ENCODE measurements around the gene HELZ2.
"Not testable (repeated sequence)": the region's sequence is repeated elsewhere in the genome, so short reads cannot be mapped to it uniquely, and the experiment has no call there.

The HELZ2 gene

GRCh38 chr20:63612276-63612931 lies 38.4 kb upstream of the HELZ2 start:
- Histone ChIP-seq H3K27me3 (replicated peaks) (no peaks in the 10 kb centered on the region), H3K27ac (no peak overlapping the region), H3K36me3 (replicated peaks) (peaks cover 13% of the 10 kb centered on the region), H3K4me3 (ENCODE audit: low read depth, low read length) (no peak overlapping the region)
- TF ChIP-seq CTCF (IDR thresholded peaks at IDR 0.05; ENCODE audit: low read depth, low read length, missing control alignments): no peak
- no peak for DNase-seq
- in situ Hi-C loops (cut with HindIII; ENCODE audit: low pct_ligation_motif_present, low sequenced_read_pairs): no loop called here

- no peak for TF ChIP-seq CTCF (IDR thresholded peaks at IDR 0.05; ENCODE audit: low read depth, low read length, missing control alignments)
- Histone ChIP-seq H3K4me3 (ENCODE audit: low read depth, low read length) (no peak overlapping the region), H3K27ac (no peak overlapping the region), H3K36me3 (replicated peaks) (peaks cover 13% of the 10 kb centered on the region), H3K27me3 (replicated peaks) (no peaks in the 10 kb centered on the region)
- DNase-seq: no peak
- in situ Hi-C loops (cut with HindIII; ENCODE audit: low pct_ligation_motif_present, low sequenced_read_pairs): no loop called here
Measured at GRCh38 chr20:63611646-63612045, 37.6 kb upstream of the HELZ2 start.

DNA sequence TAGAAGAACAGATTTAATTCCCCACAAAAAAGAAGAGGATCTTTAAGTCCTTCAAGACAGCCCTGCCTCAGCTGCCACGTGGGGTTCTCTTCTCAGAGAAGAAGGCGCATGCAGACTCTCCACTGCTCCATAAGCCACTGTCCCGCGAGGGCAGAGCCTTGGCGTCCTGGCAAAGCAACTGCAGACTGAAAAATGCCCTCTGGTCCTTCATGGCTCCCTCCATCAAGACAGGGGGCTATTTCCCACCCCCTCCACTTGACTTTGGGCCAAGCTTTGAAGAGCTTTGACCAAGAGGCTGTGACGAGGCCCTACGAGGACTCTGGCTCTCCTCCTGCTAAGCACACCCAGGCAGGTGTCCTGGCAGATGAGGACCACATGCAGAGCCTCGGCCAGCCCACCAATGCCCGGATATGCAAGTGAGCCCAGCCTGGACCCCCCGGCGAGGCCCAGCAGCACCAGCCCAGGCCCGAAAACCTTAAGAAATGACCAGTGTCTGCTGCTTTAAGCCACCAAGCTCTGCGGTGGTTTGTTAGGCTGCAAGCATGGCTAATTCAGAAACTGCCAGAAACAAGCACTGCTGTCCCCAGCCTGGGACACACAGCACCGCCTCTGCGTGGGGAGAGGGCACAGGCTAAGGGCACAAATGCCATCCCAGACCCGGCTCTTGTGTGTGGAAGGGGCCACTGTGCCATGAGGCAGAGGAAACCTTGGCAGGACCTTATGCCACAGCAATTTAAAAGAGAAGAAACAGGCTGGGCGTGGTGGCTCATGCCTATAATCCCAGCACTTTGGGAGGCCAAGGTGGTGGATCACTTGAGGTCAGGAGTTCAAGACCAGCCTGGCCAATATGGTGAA lies 36.8 kb upstream of the HELZ2 start:
- Histone ChIP-seq H3K36me3 (replicated peaks) (peaks cover 7% of the 10 kb centered on the region), H3K27ac (no peak overlapping the region), H3K4me3 (ENCODE audit: low read depth, low read length) (no peak overlapping the region), H3K27me3 (replicated peaks) (no peaks in the 10 kb centered on the region)
- no peak for TF ChIP-seq CTCF (IDR thresholded peaks at IDR 0.05; ENCODE audit: low read depth, low read length, missing control alignments)
- in situ Hi-C loops (cut with HindIII; ENCODE audit: low pct_ligation_motif_present, low sequenced_read_pairs): no loop called here
- DNase-seq: no peak

DNA sequence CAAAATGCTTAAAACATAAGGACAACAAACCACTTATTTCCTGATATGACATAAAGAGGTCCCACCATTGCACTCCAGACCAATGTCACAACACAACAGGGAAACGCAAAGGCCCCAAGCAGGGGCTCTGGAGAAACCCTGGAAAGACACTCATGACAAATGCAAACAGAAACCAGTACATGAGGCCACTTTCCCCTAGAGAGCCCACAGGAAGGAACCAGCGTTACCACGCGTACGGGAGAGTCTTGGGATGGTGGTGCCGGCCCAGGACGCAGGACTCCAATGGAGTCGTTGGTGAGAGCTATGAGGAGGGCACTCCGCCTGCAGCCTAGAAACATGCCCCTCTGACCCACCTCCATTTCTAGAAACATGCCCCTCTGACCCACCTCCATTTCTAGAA lies 32.6 kb upstream of the HELZ2 start:
- Histone ChIP-seq H3K27me3 (replicated peaks) (no peaks in the 10 kb centered on the region), H3K4me3 (ENCODE audit: low read depth, low read length) (no peak overlapping the region), H3K27ac (no peak overlapping the region), H3K36me3 (replicated peaks) (peaks cover 11% of the 10 kb centered on the region)
- in situ Hi-C loops (cut with HindIII; ENCODE audit: low pct_ligation_motif_present, low sequenced_read_pairs): no loop called here
- no peak for DNase-seq
- TF ChIP-seq CTCF (IDR thresholded peaks at IDR 0.05; ENCODE audit: low read depth, low read length, missing control alignments): no peak

- no peak overlapping the region for H3K27ac ChIP-seq
- in situ Hi-C loops (cut with HindIII; ENCODE audit: low pct_ligation_motif_present, low sequenced_read_pairs): no loop called here
- H3K27me3 ChIP-seq (replicated peaks): no peaks in the 10 kb centered on the region
- DNase-seq: no peak
- TF ChIP-seq CTCF (IDR thresholded peaks at IDR 0.05; ENCODE audit: low read depth, low read length, missing control alignments): no peak
- peaks cover 24% of the 10 kb centered on the region for H3K36me3 ChIP-seq (replicated peaks)
- no peak overlapping the region for H3K4me3 ChIP-seq (ENCODE audit: low read depth, low read length)
Measured at GRCh38 chr20:63602321-63602720, 28.3 kb upstream of the HELZ2 start.

DNA sequence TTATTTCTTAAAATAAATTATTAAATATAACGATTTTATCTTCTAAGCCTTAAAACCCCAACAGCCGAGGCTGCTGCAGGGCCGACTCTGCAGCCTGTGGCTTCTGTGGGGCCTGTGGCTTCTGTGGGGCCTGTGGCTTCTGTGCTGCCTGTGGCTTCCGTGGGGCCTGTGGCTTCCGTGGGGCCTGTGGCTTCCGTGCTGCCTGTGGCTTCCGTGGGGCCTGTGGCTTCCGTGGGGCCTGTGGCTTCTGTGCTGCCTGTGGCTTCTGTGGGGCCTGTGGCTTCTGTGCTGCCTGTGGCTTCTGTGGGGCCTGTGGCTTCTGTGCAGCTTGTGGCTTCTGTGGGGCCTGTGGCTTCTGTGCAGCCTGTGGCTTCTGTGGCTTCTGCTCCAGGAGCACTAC lies 27.6 kb upstream of the HELZ2 start:
- DNase-seq; in situ Hi-C loops (cut with HindIII; ENCODE audit: low pct_ligation_motif_present, low sequenced_read_pairs); H3K27ac ChIP-seq; H3K27me3 ChIP-seq (replicated peaks); H3K4me3 ChIP-seq (ENCODE audit: low read depth, low read length): not testable (repeated sequence)
- H3K36me3 ChIP-seq (replicated peaks): peaks cover 25% of the 10 kb centered on the region
